ENCODE results near the gene USP6NL. TPM values are rescaled to one million over a fixed set of nuclear protein-coding genes. Genes with fewer than 3 reads are reported as not detected.

USP6NL gene
- total RNA-seq (ENCODE audit: unreplicated experiment), result 33.0 TPM
- long read RNA-seq, full-length matches to known transcripts, result 4 of 7 reads
- long read RNA-seq, partial matches to known transcripts, result 1 of 7 reads
- long read RNA-seq, other reads (novel, unspliced or antisense), result 2 of 7 reads

DNA sequence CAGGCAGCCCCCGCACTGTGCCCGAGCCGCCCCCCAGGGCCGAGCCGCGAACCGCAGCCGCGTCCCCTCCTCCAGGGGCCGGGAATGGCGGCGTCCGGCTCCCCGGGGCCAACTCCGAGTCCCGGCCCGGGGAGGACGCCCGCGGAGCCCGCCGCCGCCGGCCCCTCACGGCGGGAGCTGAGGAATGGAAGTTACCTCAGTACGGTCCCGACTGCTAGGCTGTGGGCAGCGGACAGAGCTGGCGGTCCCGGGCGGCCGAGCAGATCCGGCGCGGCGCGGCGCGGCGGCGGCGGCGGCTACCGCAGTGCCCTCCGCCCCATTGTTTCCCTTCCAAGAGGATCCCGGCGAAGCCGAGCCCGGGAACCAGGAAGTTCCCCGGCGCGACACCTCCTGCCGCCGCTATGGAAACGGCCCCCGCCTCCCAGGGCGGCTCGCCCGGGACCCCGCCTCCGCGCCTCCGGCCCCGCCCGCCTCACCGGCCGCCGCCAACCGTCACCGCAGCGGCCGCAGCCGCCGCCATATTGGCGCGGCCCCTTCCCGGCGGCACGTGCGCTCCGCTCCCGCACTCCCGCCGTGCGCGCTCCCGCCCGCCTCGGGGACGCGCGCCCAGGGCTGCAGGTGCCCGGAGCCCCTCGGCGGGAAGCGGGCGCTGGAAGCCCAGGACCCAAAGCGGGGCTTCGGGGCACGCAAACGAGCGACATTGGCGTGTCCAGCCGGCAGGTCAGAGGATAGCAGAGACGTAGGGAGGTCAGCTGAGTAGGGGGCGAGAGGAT, at the start of gene USP6NL:
Gene USP6NL (minus strand): TSS at position 403 of the 773 bp plus-strand sequence. CDS start 14,016 bp downstream, outside the sequence.
- H3K36me3 Mint-ChIP-seq (ENCODE audit: low read depth, unreplicated experiment), result peaks cover 9% of the 10 kb centered on the region
- H3K4me1 Mint-ChIP-seq (ENCODE audit: unreplicated experiment), result peaks cover 37% of the 10 kb centered on the region
- H3K27ac Mint-ChIP-seq (ENCODE audit: unreplicated experiment), result peak within 1 kb of the TSS; percentile 90
- peak within 1 kb of the TSS; percentile 98 for H3K4me3 Mint-ChIP-seq (ENCODE audit: unreplicated experiment)
- peak; percentile 88 for DNase-seq (ENCODE audit: low spot score)
- peaks cover 7% of the 10 kb centered on the region for H3K27me3 Mint-ChIP-seq (ENCODE audit: unreplicated experiment)
- H3K9me3 Mint-ChIP-seq (ENCODE audit: unreplicated experiment), result no peaks in the 10 kb centered on the region
- TF ChIP-seq, protein P1, sequence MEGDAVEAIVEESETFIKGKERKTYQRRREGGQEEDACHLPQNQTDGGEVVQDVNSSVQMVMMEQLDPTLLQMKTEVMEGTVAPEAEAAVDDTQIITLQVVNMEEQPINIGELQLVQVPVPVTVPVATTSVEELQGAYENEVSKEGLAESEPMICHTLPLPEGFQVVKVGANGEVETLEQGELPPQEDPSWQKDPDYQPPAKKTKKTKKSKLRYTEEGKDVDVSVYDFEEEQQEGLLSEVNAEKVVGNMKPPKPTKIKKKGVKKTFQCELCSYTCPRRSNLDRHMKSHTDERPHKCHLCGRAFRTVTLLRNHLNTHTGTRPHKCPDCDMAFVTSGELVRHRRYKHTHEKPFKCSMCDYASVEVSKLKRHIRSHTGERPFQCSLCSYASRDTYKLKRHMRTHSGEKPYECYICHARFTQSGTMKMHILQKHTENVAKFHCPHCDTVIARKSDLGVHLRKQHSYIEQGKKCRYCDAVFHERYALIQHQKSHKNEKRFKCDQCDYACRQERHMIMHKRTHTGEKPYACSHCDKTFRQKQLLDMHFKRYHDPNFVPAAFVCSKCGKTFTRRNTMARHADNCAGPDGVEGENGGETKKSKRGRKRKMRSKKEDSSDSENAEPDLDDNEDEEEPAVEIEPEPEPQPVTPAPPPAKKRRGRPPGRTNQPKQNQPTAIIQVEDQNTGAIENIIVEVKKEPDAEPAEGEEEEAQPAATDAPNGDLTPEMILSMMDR (IDR thresholded peaks at IDR 0.05; ENCODE audit: unreplicated experiment), result no peak

DNA sequence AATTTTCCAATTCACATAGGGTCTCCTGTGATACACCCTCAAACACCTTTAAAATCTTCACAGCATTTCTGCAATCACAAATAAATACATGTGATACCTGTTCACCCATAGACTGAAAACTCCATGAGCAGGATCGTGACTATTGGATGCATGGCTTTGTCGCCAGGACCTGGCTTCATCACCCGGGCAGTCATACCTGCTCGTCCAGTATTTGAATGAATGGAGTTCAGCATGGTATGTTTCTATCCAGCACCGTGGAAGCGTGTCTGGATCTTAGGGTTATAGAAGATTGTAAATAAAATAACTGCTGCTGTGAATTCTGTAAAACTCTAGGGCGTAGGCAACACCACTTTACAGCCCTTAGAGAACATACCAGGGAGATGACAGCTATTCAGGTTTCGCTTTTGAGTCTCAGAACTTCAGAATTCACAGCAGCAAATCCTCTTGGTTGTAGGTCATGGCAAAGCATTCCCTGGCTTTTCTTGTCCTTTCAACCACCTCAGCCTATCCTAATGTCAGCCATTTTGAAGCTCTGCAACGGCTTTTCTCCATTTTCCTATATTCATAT, 47.4 kb upstream of the USP6NL start:
- TF ChIP-seq, protein P1 (IDR thresholded peaks at IDR 0.05; ENCODE audit: unreplicated experiment), result no peak
- Mint-ChIP-seq H3K4me3 (ENCODE audit: unreplicated experiment) (no peak overlapping the region), H3K9me3 (ENCODE audit: unreplicated experiment) (no peaks in the 10 kb centered on the region), H3K27me3 (ENCODE audit: unreplicated experiment) (peaks cover 2% of the 10 kb centered on the region), H3K36me3 (ENCODE audit: low read depth, unreplicated experiment) (peaks cover 2% of the 10 kb centered on the region), H3K4me1 (ENCODE audit: unreplicated experiment) (peaks cover 23% of the 10 kb centered on the region), H3K27ac (ENCODE audit: unreplicated experiment) (no peak overlapping the region)
- DNase-seq (ENCODE audit: low spot score), result no peak

DNA sequence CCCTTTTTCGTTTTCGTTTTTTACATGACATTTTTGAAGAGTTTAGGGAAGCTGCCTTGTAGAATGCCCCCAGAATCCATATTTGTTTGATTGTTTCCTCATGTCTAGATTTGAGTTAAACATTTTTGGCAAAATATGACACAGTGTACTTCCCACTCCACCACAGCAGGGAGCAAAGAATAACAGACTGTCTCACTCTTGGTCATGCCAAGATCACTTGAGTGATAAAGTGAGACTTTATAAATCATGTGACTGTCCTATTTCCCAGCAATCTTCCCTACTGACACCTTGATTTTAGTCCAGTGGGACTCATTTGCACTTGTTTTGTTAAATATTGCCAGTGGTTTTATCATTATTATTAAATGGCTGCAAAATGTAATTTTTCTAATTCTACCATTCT, 44.4 kb upstream of the USP6NL start:
- Mint-ChIP-seq H3K4me3 (ENCODE audit: unreplicated experiment) (no peak overlapping the region), H3K27me3 (ENCODE audit: unreplicated experiment) (peaks cover 2% of the 10 kb centered on the region), H3K4me1 (ENCODE audit: unreplicated experiment) (peaks cover 9% of the 10 kb centered on the region), H3K36me3 (ENCODE audit: low read depth, unreplicated experiment) (no peaks in the 10 kb centered on the region), H3K27ac (ENCODE audit: unreplicated experiment) (no peak overlapping the region), H3K9me3 (ENCODE audit: unreplicated experiment) (no peaks in the 10 kb centered on the region)
- TF ChIP-seq, protein P1 (IDR thresholded peaks at IDR 0.05; ENCODE audit: unreplicated experiment), result no peak
- DNase-seq (ENCODE audit: low spot score), result no peak

DNA sequence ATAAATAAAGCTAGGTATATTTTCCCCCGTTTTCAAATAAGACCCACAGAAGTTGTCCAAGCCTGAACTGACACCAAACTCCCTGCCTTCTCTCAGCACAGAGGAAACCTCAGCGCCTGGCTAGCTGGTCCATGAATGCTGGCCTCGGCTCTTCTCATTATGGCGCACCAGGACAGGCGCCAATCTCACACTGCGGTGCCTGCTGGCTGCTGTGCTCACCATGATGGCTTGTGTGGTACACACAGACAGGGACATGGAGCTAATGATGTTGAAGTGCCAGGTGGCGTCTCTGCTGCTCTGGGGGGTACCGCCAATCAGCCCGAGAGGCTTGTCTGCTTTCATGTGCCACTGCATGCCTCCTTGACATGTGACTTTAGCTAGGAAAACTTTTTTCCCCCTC, 43.2 kb upstream of the USP6NL start:
- Mint-ChIP-seq H3K9me3 (ENCODE audit: unreplicated experiment) (no peaks in the 10 kb centered on the region), H3K27me3 (ENCODE audit: unreplicated experiment) (no peaks in the 10 kb centered on the region), H3K36me3 (ENCODE audit: low read depth, unreplicated experiment) (no peaks in the 10 kb centered on the region), H3K4me1 (ENCODE audit: unreplicated experiment) (peaks cover 5% of the 10 kb centered on the region), H3K4me3 (ENCODE audit: unreplicated experiment) (no peak overlapping the region), H3K27ac (ENCODE audit: unreplicated experiment) (no peak overlapping the region)
- no peak for DNase-seq (ENCODE audit: low spot score)
- TF ChIP-seq, protein P1 (IDR thresholded peaks at IDR 0.05; ENCODE audit: unreplicated experiment), result no peak
